Osteocyte (in vitro differentiated cells): Measurements from ENCODE around the gene PASD1. TPM values are rescaled to one million over a fixed set of nuclear protein-coding genes. Genes with fewer than 3 reads are reported as not detected.

ENCODE experiments used
- DNase-seq: peaks from one replicate; pipeline ENCODE4 v3.0.0; 2021; ENCODE audit warnings: mixed read lengths; ENCODE audit not compliant: unreplicated experiment; ENCODE audit errors: extremely low spot score
- H3K27ac Mint-ChIP-seq: one replicate; pipeline ENCODE4 v1.8.0; 2021; ENCODE audit warnings: mild to moderate bottlenecking, mixed read lengths; ENCODE audit not compliant: unreplicated experiment
- H3K27me3 Mint-ChIP-seq: one replicate; pipeline ENCODE4 v1.8.0; 2021; ENCODE audit warnings: mixed read lengths; ENCODE audit not compliant: unreplicated experiment
- H3K36me3 Mint-ChIP-seq: one replicate; pipeline ENCODE4 v1.8.0; 2021; ENCODE audit warnings: mixed read lengths; ENCODE audit not compliant: unreplicated experiment
- H3K4me1 Mint-ChIP-seq: one replicate; pipeline ENCODE4 v1.8.0; 2021; ENCODE audit warnings: mixed read lengths; ENCODE audit not compliant: unreplicated experiment
- H3K4me3 Mint-ChIP-seq: one replicate; pipeline ENCODE4 v1.8.0; 2021; ENCODE audit warnings: mild to moderate bottlenecking, moderate library complexity, mixed read lengths; ENCODE audit not compliant: unreplicated experiment
- H3K9me3 Mint-ChIP-seq: one replicate; pipeline ENCODE4 v1.8.0; 2021; ENCODE audit warnings: mixed read lengths; ENCODE audit not compliant: unreplicated experiment
- CTCF ChIP-seq: fragments of 200-600 bp; sonication (generic); IDR thresholded peaks from 2 replicates; pipeline ENCODE4 v1.5.0; 2021; ENCODE audit warnings: antibody characterized with exemption, mild to moderate bottlenecking, moderate library complexity
- total RNA-seq: library from RNA; stranded (reverse); gene quantifications from 2 replicates; pipeline ENCODE4 v1.2.1, GENCODE V29; 2021

The PASD1 gene
- total RNA-seq, 1 donor from 2014 or later = not detected

GRCh38 chrX:151713849-151714248, 150.4 kb downstream of the PASD1 start:
- H3K4me3 Mint-ChIP-seq = no peak overlapping the region
- TF ChIP-seq CTCF = no peak

GRCh38 chrX:151714362-151714761, 150.9 kb downstream of the PASD1 start:
- Mint-ChIP-seq H3K9me3 (peaks cover 7% of the 10 kb centered on the region), H3K4me3 (no peak overlapping the region), H3K27me3 (no peaks in the 10 kb centered on the region), H3K36me3 (no peaks in the 10 kb centered on the region), H3K27ac (no peak overlapping the region), H3K4me1 (no peaks in the 10 kb centered on the region)
- DNase-seq = no peak
- no peak for TF ChIP-seq CTCF

More at GRCh38 chrX:151713849-151714248, 150.4 kb downstream of the PASD1 start:
- Mint-ChIP-seq H3K27ac (no peak overlapping the region), H3K36me3 (no peaks in the 10 kb centered on the region), H3K4me1 (no peaks in the 10 kb centered on the region), H3K9me3 (peaks cover 7% of the 10 kb centered on the region), H3K27me3 (no peaks in the 10 kb centered on the region)
- DNase-seq = no peak

- Mint-ChIP-seq H3K36me3 (no peaks in the 10 kb centered on the region), H3K4me3 (no peak within 1 kb of the TSS), H3K9me3 (peaks cover 7% of the 10 kb centered on the region), H3K27ac (no peak within 1 kb of the TSS), H3K27me3 (no peaks in the 10 kb centered on the region), H3K4me1 (no peaks in the 10 kb centered on the region)
- TF ChIP-seq CTCF = no peak
- DNase-seq = no peak
Observed at GRCh38 chrX:151715752-151716151, 152.3 kb downstream of the PASD1 start, which contains the start of gene FATE1. FATE1 (plus strand) TSS chrX:151716035; CDS start chrX:151716120, 85 bp downstream.

- H3K36me3 Mint-ChIP-seq = no peaks in the 10 kb centered on the region
Observed at GRCh38 chrX:151722241-151722846, 158.9 kb downstream of the PASD1 start.

More at GRCh38 chrX:151722241-151722846, 158.9 kb downstream of the PASD1 start:
- no peak overlapping the region for H3K4me3 Mint-ChIP-seq
- H3K9me3 Mint-ChIP-seq = peaks cover 22% of the 10 kb centered on the region
- H3K4me1 Mint-ChIP-seq = no peaks in the 10 kb centered on the region
- H3K27me3 Mint-ChIP-seq = no peaks in the 10 kb centered on the region
- H3K27ac Mint-ChIP-seq = no peak overlapping the region
- no peak for DNase-seq
- TF ChIP-seq CTCF = no peak
